NCI-H524 (cell line): ENCODE measurements around the gene SCFD2.

ENCODE experiments used
- DNase-seq, 2 experiments: peaks; one replicate each; lab custom pipeline; 2025; lab: John Stamatoyannopoulos, UW

The SCFD2 gene

DNA sequence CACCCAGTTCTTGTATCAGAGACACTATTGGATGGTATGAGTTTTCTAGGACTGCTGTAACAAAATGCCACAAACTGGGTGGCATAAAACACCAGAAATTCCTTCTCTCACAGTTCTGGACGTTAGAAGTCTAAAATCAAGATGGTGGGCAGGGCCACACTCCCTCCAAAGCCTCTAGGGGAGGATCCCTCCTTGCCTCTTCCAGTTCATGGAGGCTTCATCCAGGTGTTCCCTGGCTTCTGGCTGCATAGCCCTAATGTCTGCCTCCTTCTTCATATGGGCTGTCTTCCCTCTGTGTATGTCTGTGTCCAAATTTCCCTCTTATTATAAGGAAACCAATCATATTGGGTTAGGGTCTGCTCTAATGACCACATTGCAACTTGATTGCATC, 542.2 kb downstream of the SCFD2 start:
- no peak for DNase-seq
